Activated T-cell treated with anti-CD3 and anti-CD28 coated beads for 1 hour (primary cell): ENCODE measurements around the gene GP5.

ENCODE experiments used
- DNase-seq: peaks from one replicate; pipeline ENCODE4 v3.0.0-alpha.2; 2020; ENCODE audit warnings: low read depth

Gene GP5

DNA sequence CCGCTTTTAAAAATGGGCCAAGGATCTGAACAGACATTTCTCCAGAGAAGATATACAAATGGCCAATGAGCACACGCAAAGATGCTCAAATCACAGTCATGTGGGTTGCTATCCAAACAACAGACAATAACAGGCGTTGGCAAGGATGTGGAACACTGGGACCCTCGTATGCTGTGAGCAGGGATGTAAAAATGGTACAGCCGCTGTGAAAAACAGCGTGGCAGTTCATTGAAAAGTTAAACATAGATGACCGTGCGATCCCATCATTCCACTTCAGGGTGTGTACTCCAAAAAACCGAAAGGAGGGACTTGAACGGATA is 22.9 kb downstream of the GP5 start:
- DNase-seq = no peak

DNA sequence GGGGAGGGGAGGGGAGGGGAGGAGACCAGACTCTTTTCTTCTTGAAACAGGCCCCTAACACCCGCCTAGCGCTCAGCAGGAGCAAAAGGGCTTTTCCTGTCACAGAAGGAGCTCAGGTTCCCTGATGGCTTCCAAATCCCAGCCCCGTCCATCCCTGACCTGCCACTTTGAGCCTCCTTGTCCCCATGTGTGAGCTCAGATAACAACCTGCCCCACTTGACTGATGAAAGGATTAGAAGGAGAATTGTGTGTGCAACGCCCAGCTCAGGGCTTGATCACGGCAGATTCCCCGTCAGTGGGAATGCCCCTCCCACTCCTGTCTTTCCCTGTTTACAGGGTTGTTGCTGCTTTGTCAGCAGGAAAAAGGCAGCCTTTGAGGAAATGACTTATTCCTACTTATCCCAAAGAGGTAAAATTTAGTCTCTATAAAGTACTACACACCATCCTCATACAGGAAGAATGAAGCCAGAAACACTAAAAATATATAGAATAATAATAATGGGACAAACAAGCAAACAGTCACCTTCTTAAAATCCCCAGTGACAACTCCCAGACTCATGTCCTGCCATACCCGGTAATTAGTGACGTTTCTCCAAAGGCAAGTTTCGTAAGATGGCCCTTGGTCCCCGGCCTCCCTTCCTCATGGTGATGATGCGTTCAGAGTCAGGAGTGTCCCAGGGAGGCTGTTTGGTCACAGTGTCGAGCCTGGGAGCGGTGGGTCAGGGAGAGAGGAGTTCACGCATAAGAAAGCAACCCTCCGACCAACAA is 23.4 kb downstream of the GP5 start:
- DNase-seq = no peak

DNA sequence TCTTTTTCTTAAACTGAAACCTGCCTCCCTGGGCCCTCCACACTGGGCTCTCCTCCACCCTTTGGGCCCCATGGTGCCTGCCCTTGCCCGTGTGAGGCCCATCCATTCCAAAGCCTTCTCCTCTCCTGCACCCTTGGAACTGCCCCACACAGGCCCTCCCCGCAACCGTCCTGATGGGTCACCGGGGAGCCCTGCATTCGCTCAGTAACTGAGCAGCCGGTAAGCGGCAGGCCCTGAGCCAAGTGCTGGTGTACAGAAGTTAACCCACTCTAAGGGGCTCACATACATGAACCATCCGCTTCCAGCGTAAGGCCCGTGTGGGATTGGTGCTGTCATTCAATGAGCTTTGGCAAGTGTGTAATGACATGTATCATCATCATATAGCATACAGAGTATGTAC is 24.1 kb downstream of the GP5 start:
- no peak for DNase-seq

DNA sequence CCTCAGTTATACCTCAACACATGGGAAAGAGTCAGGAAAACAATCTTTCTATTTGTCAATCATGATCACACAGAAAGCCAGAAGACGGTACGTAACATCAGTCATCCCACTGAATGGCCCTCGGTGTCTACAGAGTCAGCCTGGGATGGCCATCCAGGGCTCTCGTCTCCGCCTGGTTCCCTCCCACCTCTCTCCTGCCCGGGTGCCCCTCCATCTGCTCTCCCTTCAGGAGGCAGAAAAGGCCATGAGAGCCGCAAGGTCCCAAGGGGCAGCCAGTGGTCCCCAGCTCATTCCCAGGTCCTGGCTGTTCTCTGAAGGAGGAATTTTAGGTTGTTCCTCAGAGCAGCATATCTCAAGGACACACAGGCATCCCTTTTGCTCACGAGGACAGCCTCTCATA is 25.2 kb downstream of the GP5 start:
- DNase-seq = no peak

DNA sequence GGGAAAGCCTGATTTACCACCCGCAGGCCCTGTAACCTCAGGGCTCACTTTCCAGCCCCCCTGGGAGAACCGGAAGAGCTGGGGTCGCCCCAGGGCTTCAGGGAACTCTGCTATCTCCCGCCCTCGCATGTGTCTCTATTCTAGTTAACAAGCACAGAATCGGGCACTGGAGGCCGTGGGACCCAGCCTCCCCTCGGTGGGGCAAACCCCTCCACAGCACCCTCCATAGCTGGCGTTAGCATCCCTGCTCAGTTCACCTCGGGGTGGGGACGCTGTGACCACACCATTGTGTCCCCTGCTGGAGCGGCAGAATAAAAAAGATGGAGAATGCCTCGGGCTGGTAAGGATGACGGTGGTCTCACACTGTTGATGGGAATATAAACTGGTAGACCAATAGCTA is 26.0 kb downstream of the GP5 start:
- no peak for DNase-seq

DNA sequence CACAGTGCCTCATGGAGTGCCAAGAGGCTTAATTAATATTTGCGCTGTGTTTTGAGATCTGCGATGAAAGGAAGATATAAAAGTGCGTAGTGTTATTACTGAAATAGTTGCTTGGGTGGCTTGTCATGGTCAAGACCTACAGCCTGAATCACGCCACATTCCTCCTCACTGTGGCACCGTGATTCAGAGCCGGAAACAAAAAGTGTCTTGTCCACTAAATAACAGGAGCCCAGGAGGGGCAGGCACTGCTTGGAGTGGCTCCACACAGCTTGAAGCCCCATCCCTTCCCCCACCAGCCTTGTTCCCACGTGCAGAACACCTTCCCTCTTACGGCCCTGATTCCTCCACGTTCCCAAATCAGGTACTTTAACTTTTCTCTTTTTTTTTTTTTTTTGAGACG is 28.3 kb downstream of the GP5 start:
- no peak for DNase-seq

DNA sequence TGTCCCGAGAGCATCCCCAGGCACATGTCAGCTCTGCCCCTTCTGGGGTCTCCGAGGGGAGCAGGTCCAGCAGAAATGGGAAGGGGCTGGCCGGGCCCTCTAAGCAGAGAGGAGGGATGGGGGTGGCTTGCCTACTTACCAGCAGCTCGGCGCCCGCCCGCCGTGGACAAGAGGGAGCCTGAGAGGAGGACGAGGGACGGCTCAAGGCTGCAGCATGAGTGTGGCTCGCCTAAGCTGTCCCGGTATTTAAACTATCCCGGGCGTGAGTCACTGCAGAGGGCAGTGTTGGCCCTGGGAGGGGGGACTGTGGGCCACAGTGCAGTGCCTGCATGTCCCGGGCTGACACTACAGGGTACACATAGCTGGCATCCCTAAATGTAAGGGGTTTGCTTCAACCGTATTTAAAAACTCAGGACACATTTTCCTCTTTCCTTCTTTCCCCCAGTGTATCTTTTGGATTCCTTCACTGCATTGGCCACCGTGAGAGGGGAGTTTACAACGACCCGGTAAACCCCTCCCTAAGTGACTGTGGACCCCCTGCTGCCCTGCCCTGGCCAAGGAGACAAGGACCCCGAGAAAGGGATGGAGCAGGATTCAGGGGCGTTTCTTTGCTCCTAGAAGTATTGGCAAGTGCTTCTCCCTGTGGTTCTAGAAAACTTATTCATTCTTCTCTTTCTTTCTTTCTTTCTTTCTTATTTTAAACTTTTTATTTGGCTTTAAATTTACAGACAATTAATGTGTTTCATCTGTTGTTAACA is 29.4 kb downstream of the GP5 start, which contains the start of gene LRRC15:
TSS of gene LRRC15 (minus strand) at position 222 of the 758 bp plus-strand sequence. CDS start 8,700 bp downstream, outside the sequence.
- DNase-seq = no peak

DNA sequence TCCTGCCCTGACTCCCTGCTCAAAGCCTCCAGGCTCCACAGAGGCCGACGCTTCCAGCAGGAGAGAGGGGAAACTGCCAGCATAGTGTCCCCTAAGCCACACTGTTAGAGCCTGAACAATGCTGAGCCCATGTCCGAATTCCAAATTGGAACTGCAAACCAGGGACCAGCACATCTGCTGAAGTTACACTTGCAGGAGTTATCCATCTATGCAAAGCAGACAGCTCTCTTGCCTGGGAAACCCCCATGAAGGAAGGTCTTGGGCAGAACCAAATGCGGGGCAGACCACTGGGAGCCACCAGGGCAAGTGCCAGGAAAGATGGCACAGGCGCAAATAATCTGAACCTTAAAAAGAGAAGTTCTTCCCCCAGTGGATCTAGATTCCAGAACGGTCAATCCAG is 30.1 kb downstream of the GP5 start:
- no peak for DNase-seq

DNA sequence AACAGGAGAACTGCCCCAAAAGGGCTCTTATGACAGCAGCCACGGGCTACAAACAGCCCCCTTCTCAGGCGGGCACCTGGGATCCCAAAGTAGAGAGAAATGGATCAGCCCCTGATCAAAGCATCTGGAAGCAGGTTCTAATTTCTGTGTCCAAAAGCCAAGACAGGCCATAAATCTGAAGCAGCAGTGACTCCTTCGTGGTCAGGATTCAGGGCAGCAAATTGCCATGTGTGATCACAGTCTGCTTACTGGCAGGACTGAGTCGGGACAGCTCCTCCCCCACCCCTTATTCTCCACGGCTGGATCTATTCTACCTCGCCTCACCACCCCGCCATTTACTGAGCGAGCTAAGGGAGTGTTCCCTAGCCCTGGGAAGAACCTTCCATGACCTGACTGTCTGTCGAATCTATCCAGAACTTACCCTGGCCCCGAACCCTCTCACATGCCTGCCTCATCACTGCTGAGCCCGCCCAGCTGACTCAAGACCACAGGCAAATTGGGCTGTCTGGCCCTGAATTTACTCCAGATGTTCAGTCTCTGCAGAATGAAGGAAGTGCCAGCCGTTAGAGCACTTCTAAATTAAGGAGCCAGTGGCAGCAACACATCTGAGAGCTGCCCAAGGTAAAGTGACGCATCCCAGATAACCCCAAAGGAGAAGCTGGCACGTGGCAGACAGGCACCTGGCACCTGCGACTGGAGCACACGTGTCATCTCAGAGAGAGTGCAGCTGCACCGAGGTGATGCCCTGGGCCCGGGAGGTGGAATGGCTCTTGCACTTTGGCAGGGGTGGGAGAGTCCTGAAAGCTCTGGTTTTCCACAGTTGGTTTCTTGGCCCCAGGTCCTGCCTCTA is 30.8 kb downstream of the GP5 start:
- no peak for DNase-seq

DNA sequence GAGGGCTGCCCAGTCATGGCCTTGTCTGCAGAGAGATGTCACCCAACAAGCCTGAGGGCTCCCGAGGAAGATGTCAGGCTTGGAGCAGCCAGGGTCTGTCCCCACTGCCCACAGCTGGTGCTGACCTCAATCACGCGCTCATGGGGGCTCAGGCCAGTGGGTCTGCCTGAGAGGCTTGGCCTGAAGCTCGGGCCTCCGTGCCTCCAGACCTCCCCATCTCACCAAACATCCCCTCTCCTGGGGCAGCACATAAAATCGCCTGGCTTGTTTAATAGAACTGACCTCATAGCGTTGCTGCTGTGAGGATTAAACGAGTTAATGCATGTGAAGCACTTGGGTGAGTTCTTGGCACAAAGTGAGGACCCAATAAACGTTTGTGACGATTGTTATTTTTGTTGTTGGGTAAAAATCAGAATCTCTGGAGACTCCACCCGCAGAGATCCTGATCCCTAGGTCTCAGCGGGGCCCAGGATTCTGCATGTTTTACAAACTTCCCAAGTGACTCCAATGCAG is 33.0 kb downstream of the GP5 start:
- no peak for DNase-seq

DNA sequence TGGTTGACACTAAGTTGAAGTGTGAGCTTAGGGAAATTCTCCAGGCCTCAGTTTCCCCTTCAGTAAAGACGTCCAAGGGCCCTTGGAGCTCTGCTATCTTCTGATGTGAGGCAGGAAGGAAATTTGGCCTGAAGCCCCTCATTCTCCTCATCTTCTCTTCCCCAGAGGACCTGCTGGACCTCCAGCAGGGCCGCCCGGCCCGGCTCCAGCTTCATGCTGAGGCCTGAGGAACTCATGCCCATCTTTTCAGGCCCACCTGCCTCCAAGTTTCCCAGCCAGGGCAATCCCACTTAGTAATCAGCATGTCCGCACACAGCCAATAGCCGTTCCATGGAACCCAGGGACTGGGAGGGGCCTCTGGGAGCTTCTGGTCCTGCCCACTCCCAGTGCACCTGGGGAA is 33.5 kb downstream of the GP5 start:
- no peak for DNase-seq

DNA sequence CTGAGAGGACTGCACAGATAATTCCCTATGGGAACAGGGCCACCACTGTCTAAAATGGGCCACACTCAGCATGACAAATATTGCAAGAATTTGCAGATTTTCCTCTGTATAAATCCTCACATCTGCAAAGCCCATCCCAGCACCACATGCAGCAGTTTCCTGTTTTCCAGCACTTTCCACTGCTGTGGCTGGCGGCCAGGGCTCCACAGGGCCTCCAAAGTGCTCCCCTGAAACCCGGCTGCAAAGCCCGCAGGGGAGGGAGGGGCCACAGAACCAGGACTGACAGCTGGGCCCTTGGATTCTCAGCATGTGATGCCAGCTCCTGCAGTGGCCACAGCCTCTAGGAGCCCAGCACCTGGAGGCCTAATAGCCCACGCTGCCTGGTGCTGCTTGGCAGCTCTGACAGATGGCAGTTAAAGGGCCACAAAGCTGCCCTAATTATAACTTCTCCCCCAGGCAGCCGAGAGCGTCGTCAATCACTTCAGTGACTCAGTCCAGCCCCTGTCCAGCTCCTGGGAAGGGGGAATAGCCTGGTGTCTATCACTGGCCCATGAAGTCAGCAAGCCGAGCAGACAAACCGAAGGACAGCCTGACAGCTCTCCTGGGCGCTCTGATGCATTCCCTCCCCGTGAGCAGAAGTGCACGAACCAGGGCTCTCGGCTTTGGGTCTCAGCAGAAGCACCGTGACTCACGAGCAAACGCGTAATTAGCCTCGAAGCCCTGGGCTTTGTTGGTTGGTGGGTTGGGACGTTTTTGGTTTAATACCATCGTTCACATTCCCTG is 34.2 kb downstream of the GP5 start:
- DNase-seq = no peak

DNA sequence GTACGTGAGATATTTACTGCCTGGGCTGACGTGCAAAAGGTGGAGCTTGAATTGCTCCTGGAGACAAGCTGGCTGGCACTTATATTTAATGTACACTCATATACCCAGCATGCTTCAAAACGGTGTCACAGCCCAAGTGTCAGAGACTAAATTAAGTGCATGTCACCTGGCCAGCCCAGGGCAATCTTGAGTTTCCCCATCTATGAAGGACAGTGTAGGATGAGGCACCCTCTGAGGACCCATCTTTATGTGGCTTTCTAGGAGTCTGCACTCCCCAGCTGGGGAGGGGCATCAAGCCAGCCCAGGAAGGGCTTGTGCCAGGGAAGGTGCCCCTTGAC is 34.8 kb downstream of the GP5 start:
- no peak for DNase-seq

DNA sequence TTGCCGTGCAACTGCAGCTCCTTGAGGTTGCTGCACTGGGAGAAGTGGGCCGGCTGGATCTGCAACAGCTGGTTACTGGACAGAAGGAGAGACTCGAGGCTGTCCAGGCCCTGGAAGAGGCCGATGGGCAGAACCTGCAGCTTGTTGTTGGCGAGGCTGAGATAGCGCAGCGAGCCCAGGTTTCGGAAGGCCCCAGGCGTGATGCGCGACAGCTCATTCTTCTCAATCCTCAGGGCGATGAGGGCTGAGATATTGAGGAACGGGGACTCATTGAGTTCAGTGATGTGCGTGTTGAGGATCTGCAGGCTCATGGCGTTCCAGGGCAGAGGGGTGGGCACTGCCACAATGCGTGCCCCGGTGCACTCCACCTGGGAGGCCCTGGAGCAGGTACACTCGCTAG is 38.5 kb downstream of the GP5 start:
- DNase-seq = no peak

DNA sequence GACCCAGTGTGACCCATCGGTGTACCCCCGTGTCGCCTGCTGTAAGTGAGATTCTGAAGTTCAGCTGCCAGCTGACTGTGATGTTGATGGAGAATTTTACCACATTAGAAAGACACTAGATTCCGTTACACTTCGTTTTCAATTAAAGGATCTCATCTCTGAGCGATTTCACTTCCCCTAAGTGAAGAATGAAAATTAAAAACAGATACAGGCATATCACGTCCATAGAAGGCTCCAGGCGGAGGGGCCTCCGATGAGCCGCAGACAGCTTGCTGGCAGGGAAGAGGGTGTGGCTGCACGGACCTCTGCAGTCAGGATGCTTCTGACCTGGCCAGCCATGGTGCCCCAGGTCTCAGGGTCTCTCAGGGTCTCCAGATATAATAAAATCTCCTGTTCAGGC is 41.4 kb downstream of the GP5 start:
- DNase-seq = no peak

DNA sequence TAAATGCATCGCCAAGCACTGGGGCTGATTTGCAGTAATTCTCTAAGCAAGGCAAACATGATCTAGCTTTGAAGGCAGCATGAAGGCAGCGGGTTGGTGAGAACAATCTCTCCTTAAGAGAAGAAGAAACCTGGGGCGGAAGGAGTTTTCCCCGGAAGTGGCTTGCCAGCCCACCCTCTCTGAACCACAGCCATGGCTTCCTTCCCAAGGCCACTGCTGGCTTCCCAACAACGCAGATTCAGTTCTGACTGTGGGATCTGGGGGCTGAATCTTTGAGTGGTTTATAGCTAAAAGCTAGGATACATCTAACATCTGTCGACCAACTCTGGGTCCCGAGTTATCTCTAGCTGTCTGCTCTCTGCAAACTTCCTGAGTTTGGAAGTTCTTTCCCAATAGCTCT is 43.7 kb downstream of the GP5 start:
- DNase-seq = no peak

DNA sequence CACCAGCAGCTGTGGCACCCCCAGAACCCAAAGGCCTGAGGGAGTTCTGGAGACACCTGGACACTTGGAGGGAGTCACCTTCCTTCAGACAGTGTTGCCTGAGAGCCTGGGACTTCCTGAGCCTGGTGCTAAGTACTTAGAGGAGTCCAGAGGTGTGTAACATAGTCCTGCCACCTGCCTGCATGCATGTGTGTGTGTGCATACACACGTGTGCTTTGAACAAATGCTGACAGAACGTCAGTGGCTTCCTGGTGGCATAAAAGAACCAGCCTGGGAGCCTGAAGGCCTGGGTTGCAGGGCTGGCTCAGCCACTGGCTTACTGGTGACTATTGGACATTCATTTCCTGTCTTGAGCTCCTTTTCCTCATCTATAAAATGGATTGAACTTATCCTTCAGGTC is 44.8 kb downstream of the GP5 start:
- no peak for DNase-seq

DNA sequence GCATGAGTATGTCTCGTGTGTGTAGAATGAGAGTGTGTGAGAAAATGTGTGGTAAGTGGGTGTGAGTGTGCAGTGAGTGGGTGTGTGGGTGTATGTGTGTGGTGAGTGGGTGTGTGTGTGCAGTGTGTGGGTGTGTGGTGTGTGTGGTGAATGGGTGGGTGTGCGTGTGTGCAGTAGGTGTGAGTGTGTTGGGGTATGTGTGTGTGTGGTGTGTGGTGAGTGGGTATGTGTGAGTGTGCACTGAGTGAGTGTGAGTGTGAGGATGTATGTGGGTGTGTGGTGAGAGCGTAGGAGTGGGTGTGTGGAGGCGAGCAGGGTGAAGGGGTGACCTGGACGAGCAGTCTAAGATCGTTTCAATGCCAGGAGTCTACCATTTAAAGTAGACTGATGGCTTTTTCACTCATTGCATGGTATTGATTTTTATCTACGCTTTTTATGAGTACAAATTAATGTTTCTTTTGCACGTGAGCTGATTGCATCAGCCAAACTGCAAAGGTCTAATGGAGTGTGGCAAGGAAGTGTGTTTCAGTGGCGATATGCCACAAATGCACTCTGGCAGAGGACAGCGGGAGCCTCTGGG is 46.3 kb downstream of the GP5 start:
- DNase-seq = no peak

DNA sequence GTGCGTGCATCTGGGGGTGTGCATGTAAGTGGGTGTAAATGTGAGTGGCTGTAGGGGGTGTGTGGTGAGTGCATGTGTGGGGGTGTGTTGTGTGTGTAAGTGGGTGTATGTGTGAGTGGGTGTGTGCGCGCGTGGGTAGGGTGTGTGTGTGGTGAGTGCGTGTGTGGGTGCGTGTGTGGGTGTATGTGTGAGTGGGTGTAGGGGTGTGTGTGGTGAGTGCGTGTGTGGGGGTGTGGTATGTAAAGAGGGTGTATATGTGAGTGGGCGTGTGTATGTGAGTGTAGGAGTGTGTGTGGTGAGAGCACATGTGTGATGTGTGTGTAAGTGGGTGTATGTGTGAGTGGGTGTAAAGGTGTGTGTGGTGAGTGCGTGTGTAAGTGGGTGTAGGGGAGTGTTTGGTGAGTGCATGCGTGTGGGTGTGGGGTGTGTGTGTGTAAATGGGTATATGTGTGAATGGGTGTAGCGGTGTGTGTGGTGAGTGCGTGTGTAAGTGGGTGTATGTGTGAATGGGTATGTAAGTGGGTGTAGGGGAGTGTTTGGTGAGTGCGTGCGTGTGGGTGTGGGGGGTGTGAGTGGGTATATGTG is 47.0 kb downstream of the GP5 start:
- DNase-seq = no peak

DNA sequence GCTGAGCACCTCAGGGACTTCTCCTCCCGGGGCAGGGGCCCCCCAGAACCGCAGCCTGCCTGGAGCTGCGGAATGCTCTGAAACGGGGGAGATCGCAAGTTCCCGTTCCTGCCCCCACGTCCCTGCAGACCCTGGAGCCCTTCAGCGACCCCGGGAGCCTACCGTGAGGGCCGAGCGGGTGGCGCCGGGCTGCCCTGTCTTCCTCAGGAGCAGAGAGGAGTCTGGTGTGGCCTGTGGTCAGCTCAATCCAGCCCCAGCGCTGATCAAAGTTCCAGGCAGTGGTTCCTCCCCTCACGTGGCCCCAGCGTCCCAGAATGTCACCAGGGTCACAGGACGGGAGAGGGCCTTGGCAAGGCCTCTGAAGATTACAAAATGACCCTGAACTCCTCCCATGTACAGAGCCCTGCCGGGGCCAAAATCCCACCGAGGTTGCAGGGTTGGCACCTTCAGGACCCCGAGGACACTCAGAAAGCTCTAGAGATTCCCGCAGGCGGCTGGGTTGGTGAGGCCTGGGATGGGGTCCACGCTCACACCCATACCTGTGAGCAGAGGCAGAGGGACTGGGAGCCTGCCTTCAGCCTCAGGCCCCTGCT is 47.9 kb downstream of the GP5 start, which contains the start of gene CPN2:
TSS of gene CPN2 (minus strand) at position 249 of the 593 bp plus-strand sequence. CDS start 8,626 bp downstream, outside the sequence.
- DNase-seq = no peak

DNA sequence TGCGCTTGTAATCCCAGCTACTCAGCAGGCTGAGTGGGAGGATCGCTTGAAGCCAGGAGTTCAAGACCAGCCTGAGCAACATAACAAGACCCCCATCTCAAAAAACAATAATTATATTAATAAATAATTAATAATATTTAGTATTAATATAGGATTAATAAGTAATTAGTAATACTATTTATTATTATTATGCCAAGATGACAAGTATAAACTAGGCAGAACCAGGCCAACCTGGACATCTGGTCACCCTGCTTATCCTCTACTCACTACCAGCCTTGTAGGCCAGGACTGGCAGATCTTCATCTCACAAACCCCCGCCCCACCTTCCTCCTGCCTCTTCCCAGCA is 48.4 kb downstream of the GP5 start:
- DNase-seq = no peak
